ENCODE results near the gene FAM83C.

FAM83C gene

DNA sequence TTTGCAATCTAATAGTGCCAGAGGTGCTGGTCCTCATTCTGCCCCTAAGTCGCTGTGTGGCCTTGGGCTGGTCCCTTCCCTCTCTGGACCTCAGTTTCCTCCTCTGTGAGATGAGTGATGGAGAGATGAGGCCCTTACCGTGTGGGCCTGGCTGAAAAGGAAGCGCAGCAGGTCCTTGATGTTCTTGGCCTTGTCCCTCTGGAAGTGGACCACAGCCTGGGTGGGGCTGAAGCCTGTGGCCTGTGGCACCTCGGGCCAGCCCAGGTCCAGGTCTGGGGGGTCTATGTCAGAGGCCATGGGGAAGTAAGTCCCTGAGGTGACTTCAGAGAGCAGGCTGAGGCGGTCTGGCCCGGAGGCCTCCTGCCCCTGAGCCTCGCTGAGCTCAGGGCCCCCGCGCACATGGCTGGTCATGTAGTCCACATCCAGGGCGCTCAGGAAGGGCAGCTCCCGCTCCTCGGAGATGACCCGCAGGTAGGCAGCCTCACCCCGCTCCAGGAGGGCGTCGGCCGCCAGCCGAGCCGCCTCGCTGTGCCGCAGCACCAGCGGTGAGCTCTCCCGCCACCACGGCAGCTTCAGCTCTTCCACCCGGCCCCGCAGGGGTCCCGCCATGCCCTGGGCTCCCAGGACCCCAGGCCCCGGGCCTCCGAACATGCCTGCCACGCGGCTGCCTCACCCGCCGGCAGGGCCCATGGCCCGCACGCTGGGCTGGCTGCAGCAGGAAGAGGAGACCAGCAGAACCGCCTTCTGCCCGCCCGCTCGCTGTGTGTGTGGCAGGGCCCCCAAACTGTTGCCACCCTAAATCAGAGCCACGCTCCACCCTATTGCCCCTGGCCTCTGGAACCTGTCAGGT lies at the start of gene FAM83C:
TSS of gene FAM83C (minus strand) at position 772 of the 850 bp plus-strand sequence. CDS start at position 651, 121 bp downstream.
- DNase-seq (ENCODE audit: low spot score): no peak

DNA sequence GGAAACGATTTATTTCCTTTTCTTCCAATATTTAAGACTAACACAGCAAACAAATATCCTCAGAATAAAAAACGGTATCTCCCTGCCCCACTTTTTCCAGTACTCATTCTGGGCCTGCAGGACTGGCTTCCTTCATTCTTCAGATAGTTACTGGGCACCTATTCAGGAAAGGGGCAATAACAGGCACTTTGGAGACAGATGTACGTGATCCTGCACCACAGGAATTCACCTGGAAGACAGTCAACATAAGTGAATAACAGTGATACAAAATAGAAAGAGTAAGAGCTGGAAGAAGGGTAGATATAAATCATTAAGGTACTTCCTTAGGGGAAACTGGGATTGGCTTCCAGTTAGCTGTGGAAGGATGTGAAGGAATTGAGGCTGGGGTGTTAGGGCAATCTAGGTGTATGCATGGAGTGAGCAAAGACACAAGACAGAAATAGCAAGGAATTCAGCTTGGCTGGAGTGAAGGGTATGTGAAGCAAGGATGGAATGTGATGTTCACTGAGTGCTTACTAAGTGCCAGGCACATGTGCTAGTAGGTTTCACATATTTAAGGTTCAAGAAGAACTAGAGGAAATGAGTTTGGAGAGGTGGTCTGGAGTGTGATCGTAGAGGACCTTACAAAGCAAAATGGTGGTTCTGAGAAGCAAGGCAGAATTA lies 49.3 kb upstream of the FAM83C start:
- no peak for DNase-seq (ENCODE audit: low spot score)

DNA sequence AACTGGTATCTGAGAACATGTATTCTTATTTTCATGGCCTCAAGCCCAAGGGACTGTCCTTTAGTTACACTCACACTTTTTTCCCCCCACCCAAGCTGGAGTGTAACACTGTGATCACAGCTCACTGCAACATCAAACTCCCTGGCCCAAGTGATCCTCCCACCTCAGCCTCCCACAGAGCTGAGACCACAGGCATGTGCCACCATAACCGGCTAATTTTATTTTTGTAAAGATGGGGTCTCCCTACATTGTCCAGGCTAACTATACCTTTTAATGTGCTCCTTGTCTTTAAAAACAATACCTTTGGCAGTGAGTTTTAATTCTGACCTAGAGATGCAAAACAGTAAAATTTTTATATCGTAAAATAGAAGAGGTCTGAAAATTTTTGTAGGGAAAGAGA lies 48.2 kb upstream of the FAM83C start:
- DNase-seq (ENCODE audit: low spot score): no peak

DNA sequence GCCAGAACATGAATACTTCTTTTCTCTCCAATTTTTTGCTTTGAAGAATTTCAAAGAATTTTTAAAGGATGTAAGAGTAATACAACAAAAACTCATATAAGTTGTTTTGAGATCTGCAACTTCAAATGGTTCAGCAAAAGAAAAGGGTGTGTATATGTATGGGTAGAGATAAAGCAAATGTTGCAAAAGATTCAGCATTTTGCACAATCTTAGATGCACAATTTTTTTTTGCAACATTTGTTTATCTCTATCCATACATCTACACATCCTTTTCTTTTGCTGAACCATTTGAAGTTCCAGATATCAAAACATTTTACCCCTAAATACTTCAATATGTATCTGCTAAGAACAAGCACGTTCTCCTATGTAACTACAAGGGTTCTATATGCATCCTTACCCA lies 47.4 kb upstream of the FAM83C start:
- no peak for DNase-seq (ENCODE audit: low spot score)

DNA sequence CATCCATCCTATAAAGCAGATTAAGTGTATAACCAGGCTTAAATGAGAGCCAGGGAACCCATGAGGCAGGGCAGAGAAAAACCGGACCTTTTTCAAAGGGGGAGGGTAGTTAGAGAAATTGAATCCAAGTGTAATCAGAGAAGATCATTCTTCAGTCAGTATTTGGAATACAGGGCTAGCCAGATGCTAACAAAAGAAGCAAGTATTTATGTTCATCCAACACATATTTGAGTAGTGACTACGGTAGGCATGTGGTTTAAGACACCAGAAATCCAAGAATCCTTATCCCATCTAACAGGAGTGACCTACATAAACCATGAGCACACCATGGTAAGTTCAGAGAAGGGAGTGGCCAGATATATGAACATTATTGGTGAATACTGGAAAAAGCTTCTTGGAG lies 46.8 kb upstream of the FAM83C start:
- DNase-seq (ENCODE audit: low spot score): no peak

DNA sequence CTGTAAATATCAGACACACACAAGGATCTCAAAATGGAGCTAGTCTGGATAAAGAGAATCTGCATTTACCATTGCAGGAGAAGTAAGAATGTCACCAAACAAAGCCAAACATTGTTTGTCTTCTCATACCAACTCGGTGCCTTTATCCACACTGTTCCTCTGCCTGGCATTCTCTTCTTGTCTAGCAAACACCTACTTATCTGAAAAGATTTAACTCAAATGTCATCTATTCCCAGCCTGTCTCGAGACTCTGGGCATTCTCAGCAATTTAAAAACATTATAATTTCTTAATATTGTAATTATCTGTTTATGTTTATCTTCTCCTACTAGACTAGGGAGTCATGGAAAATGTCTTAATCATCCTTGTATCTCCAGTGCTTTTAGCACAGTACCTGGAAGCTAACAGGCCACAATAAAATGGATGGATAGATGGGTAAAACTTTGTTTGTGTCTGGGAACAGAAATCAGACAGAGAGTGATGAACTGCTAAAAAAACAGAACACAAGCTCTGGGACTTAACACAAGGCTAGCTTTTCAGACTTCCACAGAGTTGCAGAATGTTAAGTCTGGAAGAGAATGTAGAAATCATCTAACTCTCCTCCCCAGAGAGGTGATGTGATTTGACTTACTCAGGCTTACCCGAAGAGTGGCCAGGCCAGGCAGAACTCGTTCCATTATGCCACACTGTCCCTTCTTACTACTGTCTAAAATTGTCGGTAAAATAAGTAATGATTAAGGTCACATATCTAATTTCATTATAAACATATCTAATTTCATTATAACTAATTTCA lies 42.3 kb upstream of the FAM83C start:
- DNase-seq (ENCODE audit: low spot score): no peak

DNA sequence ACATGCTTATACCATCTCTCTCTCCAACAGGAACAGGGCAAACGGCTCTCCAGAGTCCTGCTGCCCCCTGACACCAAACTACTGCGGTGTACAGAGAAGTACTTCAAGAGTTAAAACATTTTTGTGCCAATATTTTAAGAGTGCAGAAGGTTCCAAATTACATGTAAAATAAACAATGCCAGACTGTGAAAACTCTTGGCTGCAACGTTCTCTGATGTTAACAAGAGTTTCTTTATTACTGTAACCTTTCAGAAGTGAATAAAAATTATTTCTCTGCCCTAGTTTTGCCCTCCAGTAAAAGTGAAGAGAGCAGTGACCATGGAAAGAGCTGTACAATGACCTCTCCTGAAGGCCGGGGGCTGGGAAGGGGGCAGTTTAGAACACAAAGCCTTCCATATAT lies 41.4 kb upstream of the FAM83C start:
- no peak for DNase-seq (ENCODE audit: low spot score)

DNA sequence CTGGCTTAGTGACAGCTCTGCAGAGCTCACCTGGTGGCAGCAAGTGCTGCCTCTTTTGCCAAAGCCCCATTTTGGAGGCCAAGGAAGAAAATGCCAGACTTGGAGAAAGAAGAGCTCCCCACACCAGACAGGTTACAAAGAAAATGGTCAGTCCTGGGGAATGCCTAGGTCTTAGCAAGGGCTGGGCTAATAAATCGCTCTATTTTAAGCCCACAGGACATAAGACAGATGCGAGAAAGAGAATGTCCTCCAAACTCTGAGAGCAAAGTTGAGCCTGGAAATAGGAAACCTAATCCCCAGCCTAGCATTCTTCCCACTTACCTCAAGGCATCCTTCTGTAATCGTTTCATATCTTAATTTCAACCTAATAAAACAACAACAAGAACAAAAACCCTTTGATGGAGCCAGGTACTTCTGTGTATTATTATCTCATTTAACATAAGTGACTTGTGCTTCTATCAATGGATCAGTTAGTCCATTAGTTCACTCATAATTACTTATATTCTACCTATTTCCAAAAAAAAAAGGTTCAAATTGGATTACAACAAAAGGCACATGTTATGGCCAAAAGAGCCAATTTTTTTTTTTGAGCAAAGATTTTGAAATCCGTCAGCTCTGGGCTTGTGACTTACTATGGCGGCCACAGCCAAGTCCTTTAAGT lies 40.4 kb upstream of the FAM83C start:
- no peak for DNase-seq (ENCODE audit: low spot score)

DNA sequence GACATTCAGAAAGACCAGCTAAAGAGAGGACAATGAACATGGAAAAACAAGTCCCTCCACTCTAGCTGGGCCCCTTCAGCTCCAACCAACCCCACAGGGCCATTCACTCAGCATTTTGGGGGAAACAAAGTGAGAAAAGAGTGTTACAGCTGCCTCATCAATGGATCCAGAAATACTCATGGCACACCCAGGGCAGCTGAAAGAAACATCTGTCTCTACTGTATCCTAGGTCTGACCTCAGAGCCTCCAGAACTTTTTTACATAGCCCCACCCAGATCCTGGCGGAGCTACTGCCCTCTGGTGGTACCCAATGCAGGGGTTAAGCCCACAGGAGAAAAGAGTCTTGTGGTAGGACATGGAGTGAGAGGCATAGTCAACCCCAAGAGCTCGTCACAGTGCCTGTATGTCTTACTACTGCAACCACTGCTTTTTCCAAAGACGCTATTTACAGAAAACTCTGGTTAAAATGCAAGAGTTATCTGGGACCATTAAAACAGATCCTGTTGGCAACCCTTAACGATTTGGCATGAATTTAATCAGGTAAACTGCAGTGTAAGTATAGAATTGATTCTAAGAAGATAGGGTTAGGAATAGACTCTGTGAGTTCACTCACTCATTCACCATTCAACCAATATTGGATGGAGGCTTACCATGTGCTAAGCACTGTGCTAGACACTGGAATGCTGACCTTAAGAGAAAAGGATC lies 37.4 kb upstream of the FAM83C start:
- DNase-seq (ENCODE audit: low spot score): peak; percentile 56

DNA sequence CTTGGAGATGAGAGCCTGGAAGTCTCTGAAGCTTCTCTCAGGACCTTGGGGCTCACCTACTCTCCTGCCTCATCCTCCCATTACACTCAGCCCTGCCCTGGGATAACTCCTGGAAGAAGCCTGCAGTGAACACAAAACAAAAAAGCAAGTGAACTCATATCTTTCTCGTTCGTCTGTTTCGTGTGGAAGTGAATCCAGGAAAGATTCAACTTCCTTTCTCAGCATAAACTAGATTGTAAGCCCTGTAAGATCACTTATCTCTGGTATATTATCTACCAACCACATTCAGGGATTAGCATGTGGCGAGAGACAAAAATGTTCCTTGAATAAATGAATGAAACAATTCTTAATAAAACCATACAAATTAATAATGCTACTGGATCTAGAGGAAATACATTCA lies 36.5 kb upstream of the FAM83C start:
- no peak for DNase-seq (ENCODE audit: low spot score)

DNA sequence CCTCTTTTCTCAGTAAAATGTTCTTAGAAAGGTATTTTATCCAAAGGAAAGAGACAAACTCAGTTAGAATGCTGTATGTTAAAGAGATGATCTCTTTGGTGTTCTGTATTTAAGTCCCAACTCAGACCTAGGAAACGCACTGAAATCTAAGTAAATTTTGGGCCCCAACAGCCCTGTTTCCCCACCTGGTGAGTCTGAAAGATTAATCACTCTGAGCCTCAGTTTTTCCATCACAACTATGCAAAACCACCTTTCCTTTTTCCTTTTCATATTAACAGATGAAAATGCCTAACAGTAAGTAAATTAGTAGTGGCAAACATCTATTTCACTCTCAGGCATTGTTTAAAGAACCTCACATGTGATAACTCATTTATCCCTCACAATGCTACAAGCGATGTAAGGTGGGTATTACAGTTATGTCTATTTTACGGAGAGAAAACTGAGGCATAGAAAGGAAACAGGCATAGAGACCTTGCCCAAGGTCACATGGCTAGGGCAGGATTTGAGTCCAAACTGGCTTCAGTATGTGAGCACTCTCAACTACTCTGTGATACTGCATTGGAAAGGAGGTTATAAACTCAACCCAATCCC lies 36.0 kb upstream of the FAM83C start:
- no peak for DNase-seq (ENCODE audit: low spot score)

DNA sequence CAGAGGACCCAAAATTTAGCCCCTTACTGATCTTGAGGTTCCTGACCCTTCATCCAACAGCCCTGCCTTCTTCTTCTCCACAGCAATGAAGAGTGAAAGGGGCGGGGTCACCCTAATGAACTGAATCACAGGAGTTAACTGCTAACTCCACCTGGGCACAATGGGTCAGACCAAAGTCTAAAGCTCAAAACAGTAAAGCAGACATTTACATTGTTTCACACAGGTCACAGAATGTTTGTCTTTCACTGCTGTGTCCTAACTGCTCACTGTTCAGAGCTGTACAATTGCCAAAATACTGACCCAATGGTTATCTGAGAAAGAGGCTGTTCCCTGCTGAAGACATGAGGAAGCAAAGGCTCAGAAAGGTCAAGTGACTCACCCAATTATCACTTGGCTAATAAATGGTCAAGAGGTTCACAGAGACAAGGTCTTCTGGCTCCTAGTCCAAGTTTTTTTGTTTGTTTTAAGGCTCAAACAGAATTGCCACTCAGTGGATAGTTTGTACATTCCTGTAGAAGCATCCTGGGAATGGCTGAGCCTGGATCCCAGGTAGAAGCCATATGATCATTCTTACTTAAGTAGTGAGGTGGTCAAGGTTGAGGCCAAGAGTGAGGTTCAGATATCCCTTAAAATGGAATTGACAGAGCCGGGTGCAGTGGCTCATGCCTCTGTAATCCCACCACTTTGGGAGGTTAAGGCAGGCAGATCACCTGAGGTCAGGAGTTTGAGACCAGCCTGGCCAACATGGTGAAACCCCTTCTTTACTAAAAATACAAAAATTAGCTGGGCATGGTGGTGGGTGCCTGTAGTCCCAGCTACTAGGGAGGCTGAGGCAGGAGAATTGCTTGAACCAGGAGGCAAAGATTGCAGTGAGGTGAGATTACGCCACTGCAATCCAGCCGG lies 35.1 kb upstream of the FAM83C start:
- no peak for DNase-seq (ENCODE audit: low spot score)

DNA sequence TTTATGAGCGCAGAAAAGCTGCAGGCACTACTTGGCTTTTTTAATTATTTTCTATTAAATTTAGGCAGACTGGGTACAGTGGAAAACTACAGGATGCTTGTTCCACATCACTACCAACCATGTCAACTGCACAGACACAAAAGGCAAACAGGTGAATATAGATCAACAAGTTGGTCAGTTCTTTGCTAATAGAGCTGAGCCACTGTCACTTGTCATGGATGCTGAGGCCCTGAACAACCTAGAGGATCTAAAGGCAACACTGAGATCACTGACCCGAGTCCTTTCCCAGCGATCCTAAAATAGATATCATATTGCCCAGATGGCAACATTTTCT lies 34.5 kb upstream of the FAM83C start:
- DNase-seq (ENCODE audit: low spot score): no peak

DNA sequence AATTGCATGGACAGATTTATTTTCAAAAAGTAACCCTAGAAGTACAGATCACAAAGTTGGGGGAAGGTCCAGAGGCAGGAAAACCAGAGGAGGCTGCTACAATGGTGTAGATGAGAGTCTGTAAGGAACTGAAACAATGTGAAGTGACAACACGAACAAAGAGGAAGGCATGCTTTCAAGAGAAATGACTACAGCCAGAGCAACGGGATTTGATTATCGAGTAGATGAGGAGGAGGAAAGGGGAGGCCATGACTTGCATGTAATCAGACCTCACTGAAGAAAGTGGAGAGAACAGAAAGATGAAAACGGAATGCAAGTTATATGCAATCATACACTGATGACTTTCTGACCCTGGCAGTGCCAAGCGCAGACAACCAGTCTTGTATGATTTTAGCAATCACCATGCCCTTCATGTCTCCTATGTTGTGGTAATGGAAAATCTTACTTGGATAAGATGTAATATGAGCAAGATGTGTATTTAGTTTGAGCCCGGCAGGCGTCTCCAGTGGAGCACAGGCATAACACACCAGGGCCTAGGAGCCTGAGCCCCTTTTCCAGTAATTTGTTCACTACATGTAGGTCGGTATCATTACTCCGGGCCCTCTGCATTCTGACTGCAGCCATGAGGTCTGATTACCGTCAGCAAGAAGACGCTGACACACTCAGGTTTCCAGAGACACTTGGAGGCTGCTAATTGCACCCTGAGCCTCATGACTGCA lies 34.0 kb upstream of the FAM83C start:
- DNase-seq (ENCODE audit: low spot score): no peak

DNA sequence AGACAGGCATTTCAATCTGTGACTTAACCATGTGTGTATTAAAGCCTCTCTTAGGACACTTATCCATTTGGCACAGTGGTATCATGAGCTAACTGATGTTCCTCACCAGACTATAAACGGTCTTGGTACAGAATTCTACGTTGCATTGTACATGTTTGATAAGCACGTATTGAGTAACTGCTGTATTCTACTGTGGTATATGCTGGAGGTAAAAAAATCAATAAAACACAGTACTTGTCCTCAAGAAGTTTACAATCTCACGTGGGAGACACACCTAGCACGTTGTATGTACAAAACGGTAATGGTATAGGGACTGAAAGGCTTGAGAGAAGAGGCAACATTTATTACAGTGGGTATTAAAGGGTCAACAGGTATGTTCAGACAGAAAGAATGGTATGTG lies 33.2 kb upstream of the FAM83C start:
- DNase-seq (ENCODE audit: low spot score): no peak

DNA sequence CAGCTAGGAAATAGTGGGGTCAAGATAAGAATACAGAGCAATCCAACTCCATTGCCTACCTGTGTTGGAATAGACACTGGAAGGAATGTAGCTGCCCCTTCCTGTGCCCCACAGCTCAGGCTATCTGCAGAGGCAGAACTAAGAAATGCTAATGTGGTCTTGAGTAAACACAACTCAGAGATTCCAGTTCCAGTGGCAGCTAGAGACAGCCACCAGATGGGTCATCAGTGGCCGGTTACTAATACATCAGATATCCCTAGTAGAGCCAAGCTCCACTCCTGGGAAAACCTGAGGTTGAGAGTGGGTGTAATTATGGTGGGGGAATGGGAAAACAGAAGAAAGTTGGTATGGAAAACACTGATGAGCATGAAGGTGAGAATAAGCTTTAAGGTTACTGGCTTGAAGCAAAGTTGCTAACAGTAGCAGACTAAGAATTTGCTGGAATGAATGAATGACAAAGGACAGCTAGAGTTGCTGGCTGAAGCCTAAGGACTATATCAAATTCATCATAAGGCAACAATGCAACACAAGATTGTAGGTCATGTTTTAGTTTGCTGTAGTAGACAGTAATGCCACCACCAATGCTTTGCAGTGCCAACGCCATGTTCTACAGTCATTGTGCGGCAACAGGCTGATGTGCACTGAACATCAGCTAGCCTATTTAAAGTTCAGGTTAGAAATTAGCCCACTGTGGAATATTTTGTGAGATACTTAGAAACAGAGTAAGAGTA lies 28.3 kb upstream of the FAM83C start:
- DNase-seq (ENCODE audit: low spot score): no peak

DNA sequence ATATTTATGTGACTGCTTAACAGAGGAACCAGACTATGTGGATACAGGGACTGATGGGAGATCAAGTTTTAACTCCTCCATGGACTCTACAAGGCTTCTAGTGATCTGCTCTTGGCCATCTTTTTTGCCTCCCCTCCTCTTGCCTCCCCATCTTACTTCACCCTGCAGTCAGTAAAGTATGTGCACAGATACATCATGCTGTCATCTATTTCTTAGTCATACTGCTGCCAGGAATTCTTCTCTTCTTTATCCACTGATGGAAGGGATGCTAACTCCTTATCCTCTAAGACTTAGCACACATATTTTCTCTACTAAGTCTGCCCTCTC lies 27.6 kb upstream of the FAM83C start:
- no peak for DNase-seq (ENCODE audit: low spot score)

DNA sequence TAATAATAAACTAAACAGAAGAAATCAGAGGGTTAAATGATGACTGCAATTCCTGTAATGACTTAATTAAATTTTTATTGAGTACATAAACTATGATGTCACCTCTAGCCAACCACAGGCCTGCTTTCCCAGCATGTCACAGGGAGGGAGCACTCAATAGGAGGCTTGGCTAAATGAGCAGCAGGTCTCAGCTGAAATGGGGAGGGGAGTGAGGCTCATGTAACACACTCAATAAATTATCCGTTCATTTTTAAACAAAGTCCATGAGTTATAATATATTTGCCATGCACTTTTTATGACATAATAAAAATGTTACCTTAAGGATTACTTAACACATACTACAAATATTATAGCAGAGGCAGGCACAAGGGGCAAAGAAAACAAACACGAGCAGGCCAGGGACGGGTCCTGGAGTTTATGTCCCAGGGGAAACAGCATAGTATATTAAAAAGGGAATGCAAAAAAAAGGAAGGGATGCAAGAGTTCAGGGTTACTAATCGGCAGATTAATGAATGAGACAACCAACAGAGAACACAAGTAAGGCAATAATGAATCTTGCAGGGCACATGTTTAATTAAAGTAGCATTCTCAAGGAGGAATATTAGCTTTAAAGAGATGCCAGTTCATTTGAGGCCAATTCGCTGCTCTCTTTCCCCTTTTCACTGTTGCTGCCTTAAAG lies 27.1 kb upstream of the FAM83C start:
- no peak for DNase-seq (ENCODE audit: low spot score)
